ENCODE results near the gene DNAH17.

Gene DNAH17

GRCh38 chr17:78541488-78542206 is 35.5 kb downstream of the DNAH17 start:
- DNase-seq, result no peak

- no peak for DNase-seq
Observed at GRCh38 chr17:78539781-78540180, 37.4 kb downstream of the DNAH17 start.

- no peak for DNase-seq
Observed at GRCh38 chr17:78538033-78538776, 39.0 kb downstream of the DNAH17 start.

- no peak for DNase-seq
Observed at GRCh38 chr17:78537217-78537860, 39.9 kb downstream of the DNAH17 start.

- peak; percentile 34 for DNase-seq
Observed at GRCh38 chr17:78535273-78536197, 41.7 kb downstream of the DNAH17 start.

GRCh38 chr17:78534492-78535272 is 42.5 kb downstream of the DNAH17 start:
- peak; percentile 6 for DNase-seq

- no peak for DNase-seq
Observed at GRCh38 chr17:78532922-78533640, 44.1 kb downstream of the DNAH17 start.

GRCh38 chr17:78532311-78532710 is 44.9 kb downstream of the DNAH17 start:
- no peak for DNase-seq

GRCh38 chr17:78530675-78531074 is 46.5 kb downstream of the DNAH17 start:
- no peak for DNase-seq

GRCh38 chr17:78529871-78530670 is 47.1 kb downstream of the DNAH17 start:
- DNase-seq, result no peak

- DNase-seq, result no peak
Observed at GRCh38 chr17:78529251-78529650, 47.9 kb downstream of the DNAH17 start.

GRCh38 chr17:78528541-78528940 is 48.7 kb downstream of the DNAH17 start:
- no peak for DNase-seq

GRCh38 chr17:78527345-78527744 is 49.9 kb downstream of the DNAH17 start:
- DNase-seq, result no peak

GRCh38 chr17:78526231-78527025 is 50.8 kb downstream of the DNAH17 start:
- no peak for DNase-seq

- no peak for DNase-seq
Observed at GRCh38 chr17:78525511-78526160, 51.6 kb downstream of the DNAH17 start.

- no peak for DNase-seq
Observed at GRCh38 chr17:78524870-78525510, 52.2 kb downstream of the DNAH17 start.

GRCh38 chr17:78523934-78524655 is 53.1 kb downstream of the DNAH17 start:
- no peak for DNase-seq
